ENCODE measurements around the gene HS3ST4. TPM values are rescaled to one million over a fixed set of nuclear protein-coding genes. Genes with fewer than 3 reads are reported as not detected.

The HS3ST4 gene
- total and polyA plus RNA-seq, 2 donors (not counting 3 experiments of a cell fraction or from before 2014, with no cell fraction given) = not detected

GRCh38 chr16:26128296-26128695 lies 436.5 kb downstream of the HS3ST4 start:
- FAIRE-seq (no peak), DNase-seq (ENCODE audit: low read depth, low spot score) (no peak)
- intact Hi-C loops (cut with micrococcal nuclease) = no loop called here
- dilution Hi-C loops (cut with MboI; ENCODE audit: extremely low pct_ligation_motif_present, low sequenced_read_pairs) = no loop called here
- no peak for TF ChIP-seq POLR2A (IDR thresholded peaks at IDR 0.05; ENCODE audit: low read depth, low read length)
- no peak for TF ChIP-seq MYC (IDR thresholded peaks at IDR 0.05; ENCODE audit: low read depth, low read length)
- TF ChIP-seq MAX (IDR thresholded peaks at IDR 0.05; ENCODE audit: insufficient read depth, insufficient read length) = no peak
- TF ChIP-seq CTCF (IDR thresholded peaks at IDR 0.05; ENCODE audit: extremely low read depth in 1 of 2, insufficient read depth in 1 of 2, low read depth in 1 of 2, low read length in 2 of 2) = no peak
- TF ChIP-seq JUN (IDR thresholded peaks at IDR 0.05; ENCODE audit: borderline replicate concordance, insufficient read depth, insufficient read length, low read depth) = no peak
- TF ChIP-seq POLR2AphosphoS5 (IDR thresholded peaks at IDR 0.05; ENCODE audit: insufficient read depth, low read depth, low read length) = no peak
- no peak for TF ChIP-seq GATA2 (IDR thresholded peaks at IDR 0.05; ENCODE audit: insufficient read depth, insufficient read length, low read depth, low read length)
- no peak for TF ChIP-seq FOS (IDR thresholded peaks at IDR 0.05; ENCODE audit: borderline replicate concordance, insufficient read depth, low read length)
- TF ChIP-seq EZH2 (IDR thresholded peaks at IDR 0.05; ENCODE audit: borderline replicate concordance, low read depth, low read length, severe bottlenecking) = no peak
- no peak overlapping the region for H3K4me2 ChIP-seq (ENCODE audit: insufficient read depth, low read length)
- CTCF ChIA-PET = no interaction called here
- H3K27ac ChIP-seq (ENCODE audit: insufficient read depth, low read depth, low read length) = no peak overlapping the region
- H3K4me1 ChIP-seq (ENCODE audit: control insufficient read depth, extremely low read depth, insufficient read depth, low read length) = no peaks in the 10 kb centered on the region
- H3K9me1 ChIP-seq (replicated peaks; ENCODE audit: control insufficient read depth, extremely low read depth, insufficient read depth, low read length) = no peaks in the 10 kb centered on the region
- BruUV-seq (replicated peaks) = no TSS peak
- H3K9ac ChIP-seq (replicated peaks; ENCODE audit: extremely low read depth, insufficient read depth, low read length) = no peak overlapping the region
- no peaks in the 10 kb centered on the region for H4K20me1 ChIP-seq (replicated peaks; ENCODE audit: control insufficient read depth, extremely low read depth, insufficient read depth, low read length)
- H3K27me3 ChIP-seq (ENCODE audit: control insufficient read depth in 2 of 2, insufficient read depth in 2 of 2, low read length in 2 of 2) = no peaks in the 10 kb centered on the region
- H3K36me3 ChIP-seq (ENCODE audit: control insufficient read depth in 2 of 2, extremely low read depth in 1 of 2, insufficient read depth in 2 of 2, low read length in 2 of 2) = no peaks in the 10 kb centered on the region
- H2AFZ ChIP-seq (ENCODE audit: low read depth, low read length) = no peak overlapping the region
- no peaks in the 10 kb centered on the region for H3K9me3 ChIP-seq (replicated peaks; ENCODE audit: control insufficient read depth, insufficient read depth, low read length)
- no peak overlapping the region for H3K4me3 ChIP-seq (replicated peaks in 1 of 3; ENCODE audit: insufficient read depth in 1 of 3, low read depth in 1 of 3, low read length in 3 of 3)
- POLR2A ChIA-PET = no interaction called here
- H3K79me2 ChIP-seq (ENCODE audit: control insufficient read depth, insufficient read depth, low read length) = no peaks in the 10 kb centered on the region

Measured in endothelial cell of umbilical vein (primary cell).